SK-N-MC (cell line): ENCODE results near the gene NDUFC1.

ENCODE experiments used
- EZH2 ChIP-seq: fragments of 200-600 bp; sonication (generic); IDR thresholded peaks from one replicate; pipeline ENCODE4 v1.6.1; 2017; ENCODE audit warnings: antibody characterized with exemption
- FOXP2 ChIP-seq: optimal IDR thresholded peaks from 2 replicates; pipeline ENCODE3; 2011; ENCODE audit warnings: mild to moderate bottlenecking, moderate library complexity; ENCODE audit not compliant: insufficient read depth; ENCODE audit errors: extremely low read length, control extremely low read depth
- POLR2AphosphoS5 ChIP-seq: IDR thresholded peaks from 2 replicates; pipeline ENCODE4 v1.6.1; 2012; ENCODE audit warnings: mild to moderate bottlenecking, low read depth, low read length, borderline replicate concordance

GRCh38 chr4:139242511-139243051 lies 59.7 kb downstream of the NDUFC1 start:
- no peak for TF ChIP-seq POLR2AphosphoS5
- TF ChIP-seq EZH2: no peak
- no peak for TF ChIP-seq FOXP2
